Superior temporal gyrus (tissue), 1 donor: ENCODE measurements around the gene TFG.

ENCODE experiments used
- DNase-seq: peaks from one replicate; pipeline ENCODE4 v3.0.0-alpha.2; 2016; ENCODE audit errors: extremely low spot score

The TFG gene

GRCh38 chr3:100706365-100706764 is 2.9 kb upstream of the TFG start:
- DNase-seq = no peak

GRCh38 chr3:100708644-100708988 is 678 bp upstream of the TFG start:
- no peak for DNase-seq

- DNase-seq = no peak
Measured at GRCh38 chr3:100709842-100710260, 557 bp downstream of the TFG start.

- DNase-seq = no peak
Measured at GRCh38 chr3:100710261-100710968, 1.1 kb downstream of the TFG start.

GRCh38 chr3:100715176-100715575 is 5.9 kb downstream of the TFG start:
- DNase-seq = no peak

GRCh38 chr3:100717063-100717462 is 7.8 kb downstream of the TFG start:
- no peak for DNase-seq

- DNase-seq = no peak
Measured at GRCh38 chr3:100717637-100718487, 8.6 kb downstream of the TFG start.

- no peak for DNase-seq
Measured at GRCh38 chr3:100719136-100719535, 9.8 kb downstream of the TFG start.

- no peak for DNase-seq
Measured at GRCh38 chr3:100720426-100720825, 11.1 kb downstream of the TFG start.

- no peak for DNase-seq
Measured at GRCh38 chr3:100725935-100726513, 16.7 kb downstream of the TFG start.

- DNase-seq = no peak
Measured at GRCh38 chr3:100726706-100727105, 17.4 kb downstream of the TFG start.

GRCh38 chr3:100730524-100730923 is 21.2 kb downstream of the TFG start:
- DNase-seq = no peak

- no peak for DNase-seq
Measured at GRCh38 chr3:100732435-100732834, 23.1 kb downstream of the TFG start.

- DNase-seq = peak; percentile 42
Measured at GRCh38 chr3:100737334-100737733, 28.0 kb downstream of the TFG start.

GRCh38 chr3:100740207-100740606 is 30.9 kb downstream of the TFG start:
- DNase-seq = no peak

- no peak for DNase-seq
Measured at GRCh38 chr3:100743535-100743934, 34.2 kb downstream of the TFG start.

- DNase-seq = no peak
Measured at GRCh38 chr3:100744671-100745070, 35.4 kb downstream of the TFG start.

- no peak for DNase-seq
Measured at GRCh38 chr3:100745617-100746016, 36.3 kb downstream of the TFG start.

GRCh38 chr3:100746092-100746491 is 36.8 kb downstream of the TFG start:
- DNase-seq = no peak

- DNase-seq = no peak
Measured at GRCh38 chr3:100748220-100748619, 38.9 kb downstream of the TFG start.

- DNase-seq = no peak
Measured at GRCh38 chr3:100748967-100749366, 39.7 kb downstream of the TFG start.

- no peak for DNase-seq
Measured at GRCh38 chr3:100753846-100754245, 44.6 kb downstream of the TFG start.
